Measurements from ENCODE around the gene TACO1.

The TACO1 gene

DNA sequence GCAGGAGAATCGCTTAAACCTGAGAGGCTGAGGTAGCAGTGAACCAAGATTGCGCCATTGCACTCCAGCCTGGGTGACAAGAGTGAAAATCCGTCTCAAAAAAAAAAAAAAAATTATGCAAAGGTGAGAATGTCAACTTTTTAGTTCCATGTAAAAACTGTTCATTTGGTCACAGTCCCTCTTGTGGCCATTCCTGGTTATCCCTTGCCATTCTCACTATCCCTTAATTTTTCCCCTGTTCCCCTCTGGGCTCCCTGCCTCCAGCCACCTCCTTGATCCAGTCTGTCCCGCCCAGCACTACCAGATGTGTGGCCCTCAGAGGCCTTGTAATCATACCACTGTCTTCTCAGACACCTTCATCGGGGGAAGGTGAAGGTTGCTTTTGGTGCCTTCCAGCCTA is 27.1 kb upstream of the TACO1 start:
- H3K9ac ChIP-seq (ENCODE audit: low read length) = no peak overlapping the region

DNA sequence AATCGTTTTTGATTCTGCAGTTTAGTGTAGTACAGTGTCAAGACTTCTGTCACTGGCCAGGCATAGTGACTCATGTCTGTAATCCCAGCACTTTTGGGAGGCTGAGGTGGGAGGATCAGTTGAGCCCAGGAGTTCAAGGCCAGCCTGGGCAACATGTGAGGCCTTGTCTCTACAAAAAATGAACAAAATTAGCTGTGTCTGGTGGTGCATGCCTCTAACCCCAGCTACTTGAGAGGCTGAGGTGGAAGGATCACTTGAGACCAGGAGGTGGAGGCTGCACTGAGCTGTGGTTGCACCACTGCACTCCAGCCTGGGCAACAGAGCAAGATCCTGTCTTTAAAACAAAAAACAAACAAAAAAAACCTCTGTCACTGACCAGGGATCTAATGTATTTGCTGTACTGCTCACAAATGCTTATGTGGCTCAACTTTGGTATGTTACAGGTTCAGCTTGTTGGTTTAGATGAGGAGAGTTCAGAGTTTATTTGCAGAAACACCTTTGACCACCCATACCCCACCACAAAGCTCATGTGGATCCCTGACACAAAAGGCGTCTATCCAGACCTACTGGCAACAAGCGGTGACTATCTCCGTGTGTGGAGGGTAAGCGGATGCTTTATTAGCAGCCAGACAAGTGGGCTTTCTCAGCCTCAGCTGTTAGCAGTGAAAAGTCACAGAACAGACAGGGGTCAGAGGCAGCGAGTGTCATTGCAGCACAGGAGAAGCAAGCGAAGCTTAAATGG is 22.5 kb upstream of the TACO1 start:
- no peak overlapping the region for H3K27ac ChIP-seq (ENCODE audit: low read length)
- no peaks in the 10 kb centered on the region for H3K27me3 ChIP-seq (ENCODE audit: control insufficient read depth, insufficient read depth, low read length)
- H3K4me1 ChIP-seq (ENCODE audit: control insufficient read depth, low read depth, low read length) = peaks cover 7% of the 10 kb centered on the region
- no peak overlapping the region for H3K4me3 ChIP-seq (ENCODE audit: low read length)
- no peaks in the 10 kb centered on the region for H3K9me3 ChIP-seq (ENCODE audit: control insufficient read depth, low read depth, low read length)
- peaks cover 24% of the 10 kb centered on the region for H3K36me3 ChIP-seq (ENCODE audit: control insufficient read depth, low read depth, low read length)
- H3K9ac ChIP-seq (ENCODE audit: low read length) = no peak overlapping the region

More for the DNA sequence above, 27.1 kb upstream of the TACO1 start:
- Histone ChIP-seq H3K36me3 (ENCODE audit: control insufficient read depth, low read depth, low read length) (no peaks in the 10 kb centered on the region), H3K9me3 (ENCODE audit: control insufficient read depth, low read depth, low read length) (no peaks in the 10 kb centered on the region), H3K27ac (ENCODE audit: low read length) (no peak overlapping the region), H3K27me3 (ENCODE audit: control insufficient read depth, insufficient read depth, low read length) (no peaks in the 10 kb centered on the region), H3K4me3 (ENCODE audit: low read length) (no peak overlapping the region), H3K4me1 (ENCODE audit: control insufficient read depth, low read depth, low read length) (no peaks in the 10 kb centered on the region)

DNA sequence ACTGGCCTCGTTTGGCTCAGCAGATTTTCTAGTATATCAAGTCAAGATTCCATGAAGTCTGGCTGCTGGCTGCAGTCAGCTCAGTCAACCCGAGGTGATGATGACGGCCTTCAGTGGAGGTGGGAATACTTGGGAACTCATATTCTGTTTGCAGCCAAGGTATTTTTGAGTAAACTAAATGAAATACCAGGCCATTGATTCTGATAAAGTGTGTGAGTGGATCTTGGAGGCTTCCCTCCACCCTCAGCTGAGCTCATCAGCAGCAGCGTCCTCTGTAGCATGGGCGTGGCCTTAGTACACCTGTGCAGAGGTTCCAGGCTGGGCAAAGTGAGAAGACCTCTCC is 22.0 kb upstream of the TACO1 start:
- Histone ChIP-seq H3K4me1 (ENCODE audit: control insufficient read depth, low read depth, low read length) (peaks cover 7% of the 10 kb centered on the region), H3K36me3 (ENCODE audit: control insufficient read depth, low read depth, low read length) (peaks cover 29% of the 10 kb centered on the region), H3K27ac (ENCODE audit: low read length) (no peak overlapping the region), H3K4me3 (ENCODE audit: low read length) (no peak overlapping the region), H3K9ac (ENCODE audit: low read length) (no peak overlapping the region), H3K9me3 (ENCODE audit: control insufficient read depth, low read depth, low read length) (no peaks in the 10 kb centered on the region), H3K27me3 (ENCODE audit: control insufficient read depth, insufficient read depth, low read length) (no peaks in the 10 kb centered on the region)

DNA sequence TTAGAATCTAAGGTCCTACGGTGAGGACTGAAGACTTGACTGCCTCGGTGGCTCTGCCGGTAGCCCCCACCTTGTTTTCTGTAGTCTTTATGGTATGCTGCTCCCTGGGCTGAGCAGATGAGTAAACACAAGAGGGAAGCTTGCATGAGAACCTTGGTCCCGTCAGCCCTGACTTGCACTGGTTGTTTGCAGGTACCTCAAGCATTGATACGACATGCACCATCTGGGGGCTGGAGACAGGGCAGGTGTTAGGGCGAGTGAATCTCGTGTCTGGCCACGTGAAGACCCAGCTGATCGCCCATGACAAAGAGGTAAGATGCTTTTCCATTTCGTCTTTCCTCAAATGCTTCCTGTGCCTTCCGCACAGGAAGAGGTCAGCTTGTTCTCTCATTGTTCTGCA is 21.1 kb upstream of the TACO1 start:
- Histone ChIP-seq H3K4me1 (ENCODE audit: control insufficient read depth, low read depth, low read length) (peaks cover 7% of the 10 kb centered on the region), H3K9me3 (ENCODE audit: control insufficient read depth, low read depth, low read length) (no peaks in the 10 kb centered on the region), H3K4me3 (ENCODE audit: low read length) (no peak overlapping the region), H3K9ac (ENCODE audit: low read length) (no peak overlapping the region), H3K27ac (ENCODE audit: low read length) (no peak overlapping the region), H3K36me3 (ENCODE audit: control insufficient read depth, low read depth, low read length) (peaks cover 32% of the 10 kb centered on the region), H3K27me3 (ENCODE audit: control insufficient read depth, insufficient read depth, low read length) (no peaks in the 10 kb centered on the region)

DNA sequence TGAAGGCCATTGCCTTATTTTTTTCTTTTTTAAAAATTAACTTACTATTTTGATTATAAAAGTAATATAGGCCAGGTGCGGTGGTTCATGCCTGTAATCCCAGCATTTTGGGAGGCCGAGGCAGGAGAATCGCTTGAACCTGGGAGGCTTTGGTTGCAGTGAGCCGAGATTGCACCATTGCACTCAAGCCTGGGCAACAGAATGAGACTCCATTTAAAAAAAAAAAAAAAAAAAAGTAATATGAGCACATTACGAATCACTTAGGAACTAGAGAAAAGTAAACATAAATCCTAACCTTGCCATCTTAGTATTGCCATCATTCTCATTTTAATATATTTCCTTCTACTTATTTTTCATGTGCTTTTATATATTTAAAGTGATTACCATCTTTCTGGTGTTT is 12.9 kb upstream of the TACO1 start:
- Histone ChIP-seq H3K9ac (ENCODE audit: low read length) (no peak overlapping the region), H3K4me1 (ENCODE audit: control insufficient read depth, low read depth, low read length) (no peaks in the 10 kb centered on the region), H3K9me3 (ENCODE audit: control insufficient read depth, low read depth, low read length) (no peaks in the 10 kb centered on the region), H3K36me3 (ENCODE audit: control insufficient read depth, low read depth, low read length) (peaks cover 57% of the 10 kb centered on the region), H3K27me3 (ENCODE audit: control insufficient read depth, insufficient read depth, low read length) (no peaks in the 10 kb centered on the region), H3K27ac (ENCODE audit: low read length) (no peak overlapping the region), H3K4me3 (ENCODE audit: low read length) (no peak overlapping the region)

DNA sequence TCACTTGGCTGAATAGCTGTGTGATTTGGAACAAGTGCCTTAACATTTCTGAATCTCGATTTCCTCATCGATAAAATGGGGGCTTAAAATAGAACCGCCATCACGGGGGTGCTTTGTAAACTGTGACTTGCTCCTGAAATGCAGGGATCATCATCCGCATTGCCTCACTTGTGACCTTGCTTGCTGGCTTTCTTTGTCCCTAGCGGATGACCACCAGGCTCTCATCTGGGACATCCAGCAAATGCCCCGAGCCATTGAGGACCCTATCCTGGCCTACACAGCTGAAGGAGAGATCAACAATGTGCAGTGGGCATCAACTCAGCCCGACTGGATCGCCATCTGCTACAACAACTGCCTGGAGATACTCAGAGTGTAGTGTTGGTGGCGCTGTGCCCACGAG is 11.9 kb upstream of the TACO1 start:
- Histone ChIP-seq H3K9me3 (ENCODE audit: control insufficient read depth, low read depth, low read length) (no peaks in the 10 kb centered on the region), H3K4me3 (ENCODE audit: low read length) (no peak overlapping the region), H3K36me3 (ENCODE audit: control insufficient read depth, low read depth, low read length) (peaks cover 48% of the 10 kb centered on the region), H3K9ac (ENCODE audit: low read length) (no peak overlapping the region), H3K27me3 (ENCODE audit: control insufficient read depth, insufficient read depth, low read length) (no peaks in the 10 kb centered on the region), H3K27ac (ENCODE audit: low read length) (no peak overlapping the region), H3K4me1 (ENCODE audit: control insufficient read depth, low read depth, low read length) (no peaks in the 10 kb centered on the region)

DNA sequence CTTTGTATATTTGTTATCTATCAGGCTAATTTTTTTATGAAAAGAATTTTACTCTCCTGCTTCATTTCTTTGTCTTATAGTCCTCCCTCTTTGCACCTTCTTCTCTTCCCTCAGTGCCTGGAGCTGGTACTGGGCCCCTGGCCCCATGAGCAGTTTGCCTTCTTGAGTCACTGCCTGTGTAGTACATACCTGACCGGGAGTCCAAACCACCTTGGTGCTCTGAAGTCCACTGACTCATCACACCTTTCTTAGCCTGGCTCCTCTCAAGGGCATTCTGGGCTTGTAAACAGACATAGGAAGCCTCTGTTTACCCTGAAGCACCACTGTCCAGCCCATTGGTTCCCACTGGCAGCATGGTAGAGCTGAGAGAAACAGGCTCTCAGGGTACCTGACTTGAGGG is 11.0 kb upstream of the TACO1 start:
- Histone ChIP-seq H3K4me3 (ENCODE audit: low read length) (no peak overlapping the region), H3K27me3 (ENCODE audit: control insufficient read depth, insufficient read depth, low read length) (no peaks in the 10 kb centered on the region), H3K9ac (ENCODE audit: low read length) (no peak overlapping the region), H3K4me1 (ENCODE audit: control insufficient read depth, low read depth, low read length) (no peaks in the 10 kb centered on the region), H3K27ac (ENCODE audit: low read length) (no peak overlapping the region), H3K9me3 (ENCODE audit: control insufficient read depth, low read depth, low read length) (no peaks in the 10 kb centered on the region), H3K36me3 (ENCODE audit: control insufficient read depth, low read depth, low read length) (peaks cover 46% of the 10 kb centered on the region)

DNA sequence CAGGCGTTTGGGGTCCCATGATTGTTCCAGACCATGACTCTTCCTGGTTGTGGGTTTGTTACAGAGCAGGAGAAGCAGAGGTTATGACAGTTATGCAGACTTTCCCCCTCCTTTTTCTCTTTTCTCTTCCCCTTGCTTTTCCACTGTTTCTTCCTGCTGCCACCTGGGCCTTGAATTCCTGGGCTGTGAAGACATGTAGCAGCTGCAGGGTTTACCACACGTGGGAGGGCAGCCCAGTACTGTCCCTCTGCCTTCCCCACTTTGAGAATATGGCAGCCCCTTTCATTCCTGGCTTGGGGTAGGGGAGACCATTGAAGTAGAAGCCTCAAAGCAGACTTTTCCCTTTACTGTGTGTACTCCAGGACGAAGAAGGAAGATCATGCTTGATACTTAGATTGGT is 7.9 kb upstream of the TACO1 start:
- Histone ChIP-seq H3K27ac (ENCODE audit: low read length) (no peak overlapping the region), H3K4me1 (ENCODE audit: control insufficient read depth, low read depth, low read length) (no peaks in the 10 kb centered on the region), H3K4me3 (ENCODE audit: low read length) (no peak overlapping the region), H3K27me3 (ENCODE audit: control insufficient read depth, insufficient read depth, low read length) (no peaks in the 10 kb centered on the region), H3K36me3 (ENCODE audit: control insufficient read depth, low read depth, low read length) (peaks cover 31% of the 10 kb centered on the region), H3K9me3 (ENCODE audit: control insufficient read depth, low read depth, low read length) (no peaks in the 10 kb centered on the region), H3K9ac (ENCODE audit: low read length) (no peak overlapping the region)

DNA sequence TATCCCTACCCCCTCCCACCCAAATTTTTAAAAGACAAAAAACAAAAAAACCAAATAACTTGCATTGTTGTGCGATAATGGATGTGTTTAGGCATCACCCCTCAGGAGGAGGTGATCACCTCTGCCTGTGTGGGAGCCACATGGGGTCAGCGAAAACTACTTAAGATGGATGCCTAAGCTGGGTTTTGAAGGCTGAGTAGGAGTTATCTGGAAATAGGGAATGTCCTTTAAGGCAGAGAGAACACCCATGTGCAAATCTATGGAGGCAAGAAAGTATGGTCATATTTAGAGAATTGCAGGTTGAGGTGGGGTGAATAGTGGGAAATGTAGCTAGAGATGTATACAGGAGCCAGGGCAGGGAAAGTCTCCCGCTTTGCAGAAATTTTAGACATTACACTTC is 5.6 kb upstream of the TACO1 start:
- H3K4me3 ChIP-seq (ENCODE audit: low read length) = no peak overlapping the region
- no peaks in the 10 kb centered on the region for H3K4me1 ChIP-seq (ENCODE audit: control insufficient read depth, low read depth, low read length)
- H3K27ac ChIP-seq (ENCODE audit: low read length) = no peak overlapping the region
- H3K27me3 ChIP-seq (ENCODE audit: control insufficient read depth, insufficient read depth, low read length) = no peaks in the 10 kb centered on the region
- H3K36me3 ChIP-seq (ENCODE audit: control insufficient read depth, low read depth, low read length) = peaks cover 13% of the 10 kb centered on the region
- H3K9me3 ChIP-seq (ENCODE audit: control insufficient read depth, low read depth, low read length) = no peaks in the 10 kb centered on the region
- H3K9ac ChIP-seq (ENCODE audit: low read length) = no peak overlapping the region

DNA sequence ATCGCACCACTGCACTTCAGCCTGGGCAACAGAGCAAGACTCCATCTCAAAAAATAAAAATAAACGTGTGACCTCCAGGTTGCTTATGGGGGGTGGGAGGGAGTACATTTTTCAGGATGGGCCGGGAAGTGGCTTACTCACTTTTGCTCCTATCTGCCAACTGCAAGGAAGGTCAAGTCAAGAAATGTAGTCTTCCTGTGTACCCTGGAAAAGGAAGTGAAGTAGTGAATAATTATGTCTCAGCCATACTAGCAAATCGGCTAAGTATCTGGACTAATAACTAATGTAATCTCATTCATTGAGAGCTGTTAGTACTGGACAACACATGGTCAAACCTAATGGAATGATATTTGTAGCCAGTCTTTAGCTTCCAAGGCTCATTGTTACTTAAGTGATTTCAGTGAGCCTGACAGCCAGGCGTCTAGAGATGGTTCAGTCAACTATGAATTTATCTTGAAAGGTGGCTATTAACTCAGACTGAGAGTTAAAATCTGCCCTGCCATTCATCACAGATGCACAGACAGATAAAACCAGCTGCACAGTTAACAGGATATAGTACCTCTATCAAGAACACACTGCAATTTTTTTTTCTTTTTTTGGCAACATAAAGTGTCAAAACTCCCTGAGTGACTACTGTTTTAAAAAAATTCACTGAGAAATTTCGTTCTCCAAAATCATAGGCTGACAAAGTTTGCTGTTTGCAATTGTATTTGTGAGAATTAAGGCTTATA is 3.7 kb upstream of the TACO1 start:
- H3K4me3 ChIP-seq (ENCODE audit: low read length) = no peak overlapping the region
- H3K27me3 ChIP-seq (ENCODE audit: control insufficient read depth, insufficient read depth, low read length) = no peaks in the 10 kb centered on the region
- no peaks in the 10 kb centered on the region for H3K36me3 ChIP-seq (ENCODE audit: control insufficient read depth, low read depth, low read length)
- no peak overlapping the region for H3K27ac ChIP-seq (ENCODE audit: low read length)
- no peaks in the 10 kb centered on the region for H3K9me3 ChIP-seq (ENCODE audit: control insufficient read depth, low read depth, low read length)
- no peak overlapping the region for H3K9ac ChIP-seq (ENCODE audit: low read length)
- H3K4me1 ChIP-seq (ENCODE audit: control insufficient read depth, low read depth, low read length) = peaks cover 3% of the 10 kb centered on the region

DNA sequence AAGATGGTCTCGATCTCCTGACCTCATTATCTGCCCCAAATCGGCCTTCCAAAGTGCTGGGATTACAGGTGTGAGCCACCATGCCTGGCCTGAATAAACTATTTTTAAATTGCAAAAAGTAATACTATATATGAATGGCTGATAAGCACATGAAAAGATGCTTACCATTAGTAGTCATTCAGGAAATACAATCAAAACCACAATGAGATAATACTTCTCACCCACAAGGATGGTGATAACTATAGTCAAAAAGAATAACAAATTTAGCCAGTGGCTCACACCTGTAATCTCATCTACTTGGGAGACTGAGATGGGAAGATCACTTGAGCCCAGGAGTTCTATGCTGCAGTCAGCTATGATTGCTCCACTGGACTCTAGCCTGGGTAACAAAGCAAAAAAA is 2.4 kb upstream of the TACO1 start:
- Histone ChIP-seq H3K4me1 (ENCODE audit: control insufficient read depth, low read depth, low read length) (peaks cover 3% of the 10 kb centered on the region), H3K27ac (ENCODE audit: low read length) (no peak overlapping the region), H3K4me3 (ENCODE audit: low read length) (no peak overlapping the region), H3K9me3 (ENCODE audit: control insufficient read depth, low read depth, low read length) (no peaks in the 10 kb centered on the region), H3K36me3 (ENCODE audit: control insufficient read depth, low read depth, low read length) (no peaks in the 10 kb centered on the region), H3K9ac (ENCODE audit: low read length) (no peak overlapping the region), H3K27me3 (ENCODE audit: control insufficient read depth, insufficient read depth, low read length) (no peaks in the 10 kb centered on the region)

Data from iPS-18a (cell line).